ENCODE data around the gene SESN2. TPM values are rescaled to one million over a fixed set of nuclear protein-coding genes. Genes with fewer than 3 reads are reported as not detected.
A peak's percentile ranks its signal among the peaks of the same experiment; 100 is the strongest.

The SESN2 gene
- total and polyA plus RNA-seq, 12 donors: 2.9 to 19.1 (median 10.0) TPM

DNA sequence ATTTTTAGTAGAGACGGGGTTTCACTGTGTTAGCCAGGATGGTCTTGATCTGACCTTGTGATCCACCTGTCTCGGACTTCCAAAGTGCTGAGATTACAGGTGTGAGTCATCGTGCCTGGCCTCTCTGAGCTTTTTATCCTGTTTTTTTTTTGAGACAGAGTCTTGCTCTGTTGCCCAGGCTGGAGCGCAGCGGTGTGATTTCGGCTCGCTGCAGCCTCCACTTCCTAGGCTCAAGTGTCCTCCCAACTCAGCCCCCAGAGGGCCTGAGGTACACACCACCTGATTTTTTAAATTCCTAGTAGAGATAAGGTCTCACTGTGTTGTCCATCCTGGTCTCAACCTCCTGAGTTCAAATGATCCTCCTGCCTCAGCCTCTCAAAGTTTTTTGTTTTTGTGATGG is 20.4 kb downstream of the SESN2 start:
- 84 to 90% (median 88%) methylated on average over 7 of the region's 7 CpGs for WGBS, 4 donors
- intact Hi-C loops (cut with DNase I): no loop called here
- H3K27ac ChIP-seq: no peak overlapping the region
- H3K4me3 ChIP-seq: no peak overlapping the region
- H3K4me1 ChIP-seq (replicated peaks in 1 of 2): peaks cover 0 to 11% of the 10 kb centered on the region in 2 donors
- H3K9me3 ChIP-seq (replicated peaks in 1 of 3): no peaks in the 10 kb centered on the region
- H3K27me3 ChIP-seq: no peaks in the 10 kb centered on the region
- DNase-seq: no peak
- H3K36me3 ChIP-seq (replicated peaks in 1 of 2): peaks cover 0 to 58% of the 10 kb centered on the region in 2 donors
- TF ChIP-seq, protein P1, sequence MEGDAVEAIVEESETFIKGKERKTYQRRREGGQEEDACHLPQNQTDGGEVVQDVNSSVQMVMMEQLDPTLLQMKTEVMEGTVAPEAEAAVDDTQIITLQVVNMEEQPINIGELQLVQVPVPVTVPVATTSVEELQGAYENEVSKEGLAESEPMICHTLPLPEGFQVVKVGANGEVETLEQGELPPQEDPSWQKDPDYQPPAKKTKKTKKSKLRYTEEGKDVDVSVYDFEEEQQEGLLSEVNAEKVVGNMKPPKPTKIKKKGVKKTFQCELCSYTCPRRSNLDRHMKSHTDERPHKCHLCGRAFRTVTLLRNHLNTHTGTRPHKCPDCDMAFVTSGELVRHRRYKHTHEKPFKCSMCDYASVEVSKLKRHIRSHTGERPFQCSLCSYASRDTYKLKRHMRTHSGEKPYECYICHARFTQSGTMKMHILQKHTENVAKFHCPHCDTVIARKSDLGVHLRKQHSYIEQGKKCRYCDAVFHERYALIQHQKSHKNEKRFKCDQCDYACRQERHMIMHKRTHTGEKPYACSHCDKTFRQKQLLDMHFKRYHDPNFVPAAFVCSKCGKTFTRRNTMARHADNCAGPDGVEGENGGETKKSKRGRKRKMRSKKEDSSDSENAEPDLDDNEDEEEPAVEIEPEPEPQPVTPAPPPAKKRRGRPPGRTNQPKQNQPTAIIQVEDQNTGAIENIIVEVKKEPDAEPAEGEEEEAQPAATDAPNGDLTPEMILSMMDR (IDR thresholded peaks at IDR 0.05): no peak
- TF ChIP-seq POLR2A (IDR thresholded peaks at IDR 0.05): no peak

GRCh38 chr1:28280501-28280900 is 21.2 kb downstream of the SESN2 start:
- whole genome bisulfite sequencing, 4 donors: 77 to 93% (median 90%) methylated on average over 8 of the region's 8 CpGs

DNA sequence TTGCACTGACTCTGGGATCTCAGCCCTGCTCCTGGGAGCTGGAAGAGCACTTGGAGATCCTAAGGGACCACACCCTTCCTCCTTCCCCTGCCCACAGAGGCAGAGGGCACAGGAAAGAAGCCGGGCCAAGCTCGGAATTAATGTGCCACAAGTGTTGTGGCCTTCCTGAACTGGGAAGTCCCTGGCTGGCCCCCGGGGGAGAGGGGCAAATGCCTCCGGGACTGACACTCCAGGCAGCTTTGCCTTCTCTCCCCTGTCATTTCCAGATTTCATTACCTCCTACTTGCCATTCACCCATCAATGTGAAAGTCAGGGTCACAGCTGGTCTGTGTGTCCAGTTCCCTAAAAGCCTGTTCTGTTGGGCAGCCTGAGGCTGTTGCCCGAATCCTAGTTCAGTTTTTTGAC is 21.7 kb downstream of the SESN2 start:
- intact Hi-C loops (cut with DNase I): no loop called here
- no peaks in the 10 kb centered on the region for H3K9me3 ChIP-seq (replicated peaks in 1 of 3)
- peak in 1 of 7 donors; percentile 32 for DNase-seq
- peak overlapping the region in 1 of 5 donors; percentile 56 for H3K27ac ChIP-seq
- peaks cover 0 to 53% of the 10 kb centered on the region in 2 donors for H3K36me3 ChIP-seq (replicated peaks in 1 of 2)
- peaks cover 0 to 11% of the 10 kb centered on the region in 2 donors for H3K4me1 ChIP-seq (replicated peaks in 1 of 2)
- H3K27me3 ChIP-seq: no peaks in the 10 kb centered on the region
- no peak for TF ChIP-seq POLR2A (IDR thresholded peaks at IDR 0.05)
- TF ChIP-seq, protein P1 (IDR thresholded peaks at IDR 0.05): no peak
- WGBS, 4 donors: 58 to 80% (median 71%) methylated on average over 4 to 5 of the region's 5 CpGs
- H3K4me3 ChIP-seq: no peak overlapping the region

More at GRCh38 chr1:28280501-28280900, 21.2 kb downstream of the SESN2 start:
- H3K4me3 ChIP-seq: no peak overlapping the region
- H3K4me1 ChIP-seq (replicated peaks in 1 of 2): peaks cover 0 to 11% of the 10 kb centered on the region in 2 donors
- peaks cover 0 to 53% of the 10 kb centered on the region in 2 donors for H3K36me3 ChIP-seq (replicated peaks in 1 of 2)
- TF ChIP-seq, protein P1 (IDR thresholded peaks at IDR 0.05): no peak
- no peak for TF ChIP-seq POLR2A (IDR thresholded peaks at IDR 0.05)
- intact Hi-C loops (cut with DNase I): no loop called here
- no peaks in the 10 kb centered on the region for H3K27me3 ChIP-seq
- H3K27ac ChIP-seq: peak overlapping the region in 1 of 5 donors; percentile 56
- no peaks in the 10 kb centered on the region for H3K9me3 ChIP-seq (replicated peaks in 1 of 3)
- no peak for DNase-seq

- Histone ChIP-seq H3K27ac (no peak overlapping the region), H3K9me3 (replicated peaks in 1 of 3) (no peaks in the 10 kb centered on the region), H3K4me1 (replicated peaks in 1 of 2) (peaks cover 0 to 11% of the 10 kb centered on the region in 2 donors), H3K27me3 (no peaks in the 10 kb centered on the region), H3K36me3 (replicated peaks in 1 of 2) (peaks cover 0 to 50% of the 10 kb centered on the region in 2 donors), H3K4me3 (no peak overlapping the region)
- DNase-seq: no peak
- intact Hi-C loops (cut with DNase I): no loop called here
- 88 to 93% (median 92%) methylated on average over 13 to 14 of the region's 14 CpGs for WGBS, 4 donors
- TF ChIP-seq, protein P1 (IDR thresholded peaks at IDR 0.05): no peak
- no peak for TF ChIP-seq POLR2A (IDR thresholded peaks at IDR 0.05)
These were observed 22.5 kb downstream of the SESN2 start for GRCh38 chr1:28281608-28282425.
